IPS DF 4.7 (cell line): ENCODE results near the gene EMB.
"Not testable (repeated sequence)": the region's sequence is repeated elsewhere in the genome, so short reads cannot be mapped to it uniquely, and the experiment has no call there.

Experiments used
- DNase-seq: peaks from one replicate; pipeline ENCODE4 v3.0.0-alpha.2; 2013; ENCODE audit warnings: low spot score; ENCODE audit errors: extremely low read depth

EMB gene

GRCh38 chr5:50440651-50441492 lies at the start of gene EMB:
Gene EMB, minus strand, starts transcription at chr5:50441288. Its CDS starts 137 bp downstream, at chr5:50441151.
- DNase-seq: peak; percentile 53

GRCh38 chr5:50489491-50489890 lies 48.4 kb upstream of the EMB start:
- DNase-seq: not testable (repeated sequence)

GRCh38 chr5:50478790-50479189 lies 37.7 kb upstream of the EMB start:
- not testable (repeated sequence) for DNase-seq

- DNase-seq: no peak
These were observed 35.5 kb upstream of the EMB start for GRCh38 chr5:50476549-50476948.

GRCh38 chr5:50465015-50465414 lies 23.9 kb upstream of the EMB start:
- DNase-seq: not testable (repeated sequence)

- DNase-seq: no peak
These were observed 22.6 kb upstream of the EMB start for GRCh38 chr5:50463726-50464125.

GRCh38 chr5:50463047-50463446 lies 22.0 kb upstream of the EMB start:
- no peak for DNase-seq

GRCh38 chr5:50462579-50462978 lies 21.5 kb upstream of the EMB start:
- not testable (repeated sequence) for DNase-seq

GRCh38 chr5:50458372-50458771 lies 17.3 kb upstream of the EMB start:
- not testable (repeated sequence) for DNase-seq

GRCh38 chr5:50449241-50449640 lies 8.2 kb upstream of the EMB start:
- not testable (repeated sequence) for DNase-seq

- DNase-seq: no peak
These were observed 6.9 kb upstream of the EMB start for GRCh38 chr5:50447941-50448340.

GRCh38 chr5:50447228-50447627 lies 6.1 kb upstream of the EMB start:
- DNase-seq: no peak

- no peak for DNase-seq
These were observed 4.3 kb upstream of the EMB start for GRCh38 chr5:50445296-50445949.

GRCh38 chr5:50442559-50443539 lies 1.8 kb upstream of the EMB start:
- not testable (repeated sequence) for DNase-seq

- DNase-seq: no peak
These were observed 436 bp upstream of the EMB start for GRCh38 chr5:50441493-50441955.

GRCh38 chr5:50439221-50439620 lies 1.9 kb downstream of the EMB start:
- DNase-seq: no peak

- DNase-seq: not testable (repeated sequence)
These were observed 3.0 kb downstream of the EMB start for GRCh38 chr5:50438060-50438459.

GRCh38 chr5:50435168-50435567 lies 5.9 kb downstream of the EMB start:
- DNase-seq: no peak

GRCh38 chr5:50431133-50431904 lies 9.8 kb downstream of the EMB start:
- DNase-seq: not testable (repeated sequence)

- not testable (repeated sequence) for DNase-seq
These were observed 17.8 kb downstream of the EMB start for GRCh38 chr5:50423100-50423799.
